H1 (cell line): ENCODE results near the gene GNG4.

ENCODE experiments used
- BRCA1 ChIP-seq: IDR thresholded peaks from 2 replicates; pipeline ENCODE4 v1.6.1; 2012; ENCODE audit warnings: low read depth, low read length, improper control_type of control experiment
- EP300 ChIP-seq, 2 experiments: IDR thresholded peaks; 1 replicate in 1 of 2; 2 replicates in 1 of 2; pipeline ENCODE4 v1.6.1; 2011 to 2012; ENCODE audit warnings: low read depth in 2 of 2, low read length in 2 of 2, mild to moderate bottlenecking in 2 of 2, borderline replicate concordance in 1 of 2, inconsistent platforms in 1 of 2, moderate library complexity in 1 of 2
- EZH2 ChIP-seq: fragments of 200-600 bp; sonication (generic); IDR thresholded peaks from 2 replicates; pipeline ENCODE4 v1.7.1; 2012; ENCODE audit warnings: low read depth, mild to moderate bottlenecking, moderate library complexity, low read length, inconsistent platforms; ENCODE audit not compliant: severe bottlenecking
- FOSL1 ChIP-seq: IDR thresholded peaks from 2 replicates; pipeline ENCODE4 v1.6.1; 2011; ENCODE audit warnings: mild to moderate bottlenecking, low read depth, low read length, moderate library complexity; ENCODE audit not compliant: insufficient read depth
- POLR2A ChIP-seq, 2 experiments: IDR thresholded peaks; 1 replicate in 1 of 2; 2 replicates in 1 of 2; pipeline ENCODE4 v1.6.1; 2011; ENCODE audit warnings: low read depth in 2 of 2, low read length in 2 of 2, mild to moderate bottlenecking in 2 of 2; ENCODE audit errors: control extremely low read depth in 1 of 2
- RFX5 ChIP-seq: IDR thresholded peaks from 2 replicates; pipeline ENCODE4 v1.6.1; 2011; ENCODE audit warnings: low read depth, low read length, improper control_type of control experiment, borderline replicate concordance
- TCF12 ChIP-seq: IDR thresholded peaks from 2 replicates; pipeline ENCODE4 v1.6.1; 2011; ENCODE audit warnings: low read depth, mild to moderate bottlenecking, low read length
- TF ChIP-seq, protein P1 (sequence below), 3 experiments: IDR thresholded peaks; 1 replicate in 2 of 3; 2 replicates in 1 of 3; pipeline versions ENCODE4 v1.5.1 to v1.6.1; 2011; ENCODE audit warnings: low read length in 3 of 3, mild to moderate bottlenecking in 3 of 3, inconsistent platforms in 2 of 3, low read depth in 1 of 3, moderate library complexity in 1 of 3; ENCODE audit not compliant: insufficient read depth in 1 of 3; ENCODE audit errors: control extremely low read depth in 1 of 3
- TF ChIP-seq, protein P2 (sequence below): IDR thresholded peaks from 2 replicates; pipeline ENCODE4 v1.6.1; 2011; ENCODE audit warnings: low read depth, mild to moderate bottlenecking, low read length; ENCODE audit not compliant: insufficient read depth

DNA sequence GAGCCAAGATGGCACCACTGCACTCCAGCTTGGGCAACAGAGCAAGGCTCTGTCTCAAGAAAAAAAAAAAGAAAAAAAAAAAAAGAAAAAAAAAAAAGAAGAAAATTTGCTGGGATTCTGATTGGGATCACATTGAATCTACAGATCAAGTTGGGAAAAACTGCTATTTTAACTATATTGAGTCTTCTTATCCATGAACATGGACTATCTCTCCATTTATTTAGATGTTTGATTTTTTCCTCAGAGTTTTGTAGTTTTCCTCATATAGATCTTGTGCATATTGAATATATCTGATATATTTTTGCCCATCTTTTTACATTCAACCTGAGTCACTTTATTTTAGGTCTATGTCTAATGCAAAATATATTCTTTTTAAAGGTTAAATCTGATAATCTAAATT is 87.0 kb downstream of the GNG4 start:
- TF ChIP-seq RFX5 = no peak
- TF ChIP-seq TCF12 = no peak
- TF ChIP-seq POLR2A (IDR thresholded peaks at IDR 0.05; ENCODE audit: control extremely low read depth in 1 of 2, low read depth in 2 of 2, low read length in 2 of 2) = no peak
- TF ChIP-seq, protein P1, sequence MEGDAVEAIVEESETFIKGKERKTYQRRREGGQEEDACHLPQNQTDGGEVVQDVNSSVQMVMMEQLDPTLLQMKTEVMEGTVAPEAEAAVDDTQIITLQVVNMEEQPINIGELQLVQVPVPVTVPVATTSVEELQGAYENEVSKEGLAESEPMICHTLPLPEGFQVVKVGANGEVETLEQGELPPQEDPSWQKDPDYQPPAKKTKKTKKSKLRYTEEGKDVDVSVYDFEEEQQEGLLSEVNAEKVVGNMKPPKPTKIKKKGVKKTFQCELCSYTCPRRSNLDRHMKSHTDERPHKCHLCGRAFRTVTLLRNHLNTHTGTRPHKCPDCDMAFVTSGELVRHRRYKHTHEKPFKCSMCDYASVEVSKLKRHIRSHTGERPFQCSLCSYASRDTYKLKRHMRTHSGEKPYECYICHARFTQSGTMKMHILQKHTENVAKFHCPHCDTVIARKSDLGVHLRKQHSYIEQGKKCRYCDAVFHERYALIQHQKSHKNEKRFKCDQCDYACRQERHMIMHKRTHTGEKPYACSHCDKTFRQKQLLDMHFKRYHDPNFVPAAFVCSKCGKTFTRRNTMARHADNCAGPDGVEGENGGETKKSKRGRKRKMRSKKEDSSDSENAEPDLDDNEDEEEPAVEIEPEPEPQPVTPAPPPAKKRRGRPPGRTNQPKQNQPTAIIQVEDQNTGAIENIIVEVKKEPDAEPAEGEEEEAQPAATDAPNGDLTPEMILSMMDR (IDR thresholded peaks at IDR 0.05; ENCODE audit: control extremely low read depth in 1 of 3, insufficient read depth in 1 of 3, low read depth in 1 of 3, low read length in 3 of 3) = no peak
- TF ChIP-seq EP300 (IDR thresholded peaks at IDR 0.05; ENCODE audit: borderline replicate concordance in 1 of 2, low read depth in 2 of 2, low read length in 2 of 2) = no peak
- no peak for TF ChIP-seq BRCA1
- TF ChIP-seq FOSL1 = no peak
- TF ChIP-seq EZH2 = no peak
- TF ChIP-seq, protein P2, sequence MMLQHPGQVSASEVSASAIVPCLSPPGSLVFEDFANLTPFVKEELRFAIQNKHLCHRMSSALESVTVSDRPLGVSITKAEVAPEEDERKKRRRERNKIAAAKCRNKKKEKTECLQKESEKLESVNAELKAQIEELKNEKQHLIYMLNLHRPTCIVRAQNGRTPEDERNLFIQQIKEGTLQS = no peak
